HEK293 (cell line): ENCODE measurements around the gene GPR152.

Experiments
- GLIS2 ChIP-seq: fragments of 450-650 bp; formaldehyde crosslinking; IDR thresholded peaks from 2 replicates; pipeline ENCODE4 v1.5.1; 2016; ENCODE audit warnings: missing biosample characterization, missing genetic modification characterization
- KLF9 ChIP-seq: fragments of 450-650 bp; formaldehyde crosslinking; IDR thresholded peaks from 2 replicates; pipeline ENCODE4 v1.5.1; 2016; ENCODE audit warnings: missing biosample characterization, missing genetic modification characterization, low read depth
- PATZ1 ChIP-seq: fragments of 450-650 bp; formaldehyde crosslinking; IDR thresholded peaks from 2 replicates; pipeline ENCODE4 v1.5.1; 2016; ENCODE audit warnings: missing biosample characterization, missing genetic modification characterization
- PBX3 ChIP-seq: sonication (generic); formaldehyde crosslinking; IDR thresholded peaks from 2 replicates; pipeline ENCODE4 v1.8.1; 2022; ENCODE audit warnings: mild to moderate bottlenecking, moderate library complexity, missing genetic modification reagents
- SCRT2 ChIP-seq: fragments of 450-650 bp; formaldehyde crosslinking; IDR thresholded peaks from 2 replicates; pipeline ENCODE4 v1.5.1; 2016; ENCODE audit warnings: missing biosample characterization, missing genetic modification characterization
- TRIM28 ChIP-seq: IDR thresholded peaks from 2 replicates; pipeline ENCODE4 v1.6.1; 2011; ENCODE audit warnings: low read length, control low read depth, borderline replicate concordance
- ZBTB20 ChIP-seq: fragments of 450-650 bp; formaldehyde crosslinking; IDR thresholded peaks from 2 replicates; pipeline ENCODE4 v1.5.1; 2016; ENCODE audit warnings: missing biosample characterization, missing genetic modification characterization
- ZBTB26 ChIP-seq: fragments of 450-650 bp; formaldehyde crosslinking; optimal IDR thresholded peaks from 2 replicates; pipeline ENCODE3; 2016; ENCODE audit warnings: missing biosample characterization, mild to moderate bottlenecking, missing genetic modification characterization
- ZNF16 ChIP-seq: fragments of 450-650 bp; formaldehyde crosslinking; IDR thresholded peaks from 2 replicates; pipeline ENCODE4 v1.5.1; 2016; ENCODE audit warnings: low read depth, missing biosample characterization, missing genetic modification characterization
- ZNF19 ChIP-seq: fragments of 450-650 bp; formaldehyde crosslinking; IDR thresholded peaks from 2 replicates; pipeline ENCODE4; 2016; ENCODE audit warnings: missing biosample characterization, missing genetic modification characterization, low read depth
- ZNF214 ChIP-seq: fragments of 450-650 bp; formaldehyde crosslinking; IDR thresholded peaks from 2 replicates; pipeline ENCODE4 v1.5.1; 2017; ENCODE audit warnings: missing biosample characterization, mild to moderate bottlenecking, missing genetic modification characterization, borderline replicate concordance
- ZNF394 ChIP-seq: fragments of 450-650 bp; formaldehyde crosslinking; IDR thresholded peaks from 2 replicates; pipeline ENCODE4 v1.5.1; 2016; ENCODE audit warnings: missing biosample characterization, missing genetic modification characterization, mild to moderate bottlenecking, moderate library complexity, borderline replicate concordance
- ZNF529 ChIP-seq: fragments of 450-650 bp; formaldehyde crosslinking; IDR thresholded peaks from 2 replicates; pipeline ENCODE4 v1.5.1; 2017; ENCODE audit warnings: missing genetic modification characterization, missing biosample characterization; ENCODE audit not compliant: insufficient replicate concordance
- ZNF560 ChIP-seq: fragments of 450-650 bp; formaldehyde crosslinking; IDR thresholded peaks from 2 replicates; pipeline ENCODE4 v1.5.1; 2017; ENCODE audit warnings: missing biosample characterization, missing genetic modification characterization, borderline replicate concordance
- ZNF621 ChIP-seq: fragments of 450-650 bp; formaldehyde crosslinking; IDR thresholded peaks from 2 replicates; pipeline ENCODE4 v1.5.1; 2017; ENCODE audit warnings: missing biosample characterization, missing genetic modification characterization
- ZNF639 ChIP-seq: fragments of 450-650 bp; formaldehyde crosslinking; IDR thresholded peaks from 2 replicates; pipeline ENCODE4 v1.5.1; 2016; ENCODE audit warnings: missing biosample characterization, missing genetic modification characterization
- ZNF660 ChIP-seq: fragments of 450-650 bp; IDR thresholded peaks from 2 replicates; pipeline ENCODE4 v1.5.1; 2018; ENCODE audit warnings: missing biosample characterization, mild to moderate bottlenecking, missing genetic modification characterization
- ZNF76 ChIP-seq: fragments of 450-650 bp; formaldehyde crosslinking; IDR thresholded peaks from 2 replicates; pipeline ENCODE4; 2016; ENCODE audit warnings: low read depth, missing biosample characterization, missing genetic modification characterization, borderline replicate concordance
- TF ChIP-seq, protein P1 (sequence below): fragments of 450-650 bp; formaldehyde crosslinking; IDR thresholded peaks from 2 replicates; pipeline ENCODE4 v1.5.1; 2016; ENCODE audit warnings: missing biosample characterization, missing genetic modification characterization, borderline replicate concordance
- TF ChIP-seq, protein P2 (sequence below): fragments of 450-650 bp; formaldehyde crosslinking; IDR thresholded peaks from 2 replicates; pipeline ENCODE4 v1.5.1; 2016; ENCODE audit warnings: missing biosample characterization, missing genetic modification characterization
- TF ChIP-seq, protein P3 (sequence below): fragments of 450-650 bp; formaldehyde crosslinking; IDR thresholded peaks from 2 replicates; pipeline ENCODE4 v1.5.1; 2016; ENCODE audit warnings: missing biosample characterization, missing genetic modification characterization
- TF ChIP-seq, protein P4 (sequence below): fragments of 450-650 bp; IDR thresholded peaks from 2 replicates; pipeline ENCODE4 v1.5.1; 2018; ENCODE audit warnings: missing biosample characterization, missing genetic modification characterization

GPR152 gene

DNA sequence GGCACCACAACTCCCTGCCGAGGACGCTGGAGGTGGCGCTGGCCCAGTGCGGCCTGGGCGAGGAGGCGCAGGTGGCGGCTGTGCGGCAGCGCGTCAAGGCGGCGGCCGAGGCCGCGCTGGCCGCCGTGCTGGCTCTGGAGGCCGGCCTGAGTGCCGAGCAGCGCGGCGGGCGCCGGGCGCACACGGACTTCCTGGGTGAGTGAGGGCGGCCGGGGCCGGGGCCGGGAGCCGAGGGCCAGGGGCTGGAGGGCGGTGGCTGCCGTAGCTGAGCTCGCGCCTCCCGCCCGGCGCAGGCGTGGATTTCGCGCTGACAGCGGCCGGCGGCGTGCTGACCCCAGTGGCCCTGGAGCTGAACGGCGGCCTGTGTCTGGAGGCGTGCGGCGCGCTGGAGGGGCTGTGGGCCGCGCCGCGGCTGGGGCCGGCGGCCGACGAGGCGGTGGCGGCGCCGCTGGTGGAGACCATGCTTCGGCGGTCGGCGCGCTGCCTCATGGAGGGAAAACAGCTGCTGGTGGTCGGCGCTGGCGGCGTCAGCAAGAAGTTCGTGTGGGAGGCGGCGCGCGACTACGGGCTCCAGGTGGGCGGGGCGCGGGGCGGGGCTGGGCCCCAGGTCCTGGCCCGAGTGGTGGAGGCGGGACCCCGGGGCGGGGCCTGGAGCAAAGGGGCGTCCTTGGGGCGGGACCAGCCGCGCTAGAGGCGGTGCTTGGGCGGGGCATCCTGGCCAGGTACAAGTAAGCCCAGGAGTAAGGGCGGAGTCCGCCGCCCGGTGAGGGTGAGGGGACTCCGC lies 31.7 kb downstream of the GPR152 start (continued):
- TF ChIP-seq ZNF621 (tag by site-specific recombination) (no peak), ZNF560 (no peak), GLIS2 (tag by site-specific recombination) (peak; percentile 41; the same call in 1 of the 2 replicates), ZBTB20 (tag by site-specific recombination) (no peak), ZBTB26 (tag by site-specific recombination) (peak; percentile 36), ZNF639 (tag by site-specific recombination) (no peak), ZNF19 (no peak), PATZ1 (0 out of 2 replicates have a peak, but pooled peaks have one; percentile 22), SCRT2 (tag by site-specific recombination) (no peak), ZNF214 (tag by site-specific recombination) (no peak), ZNF16 (tag by site-specific recombination) (no peak), ZNF394 (tag by site-specific recombination) (no peak), ZNF76 (tag by site-specific recombination) (no peak), ZNF660 (no peak), PBX3 (CRISPR knock-in tag) (0 out of 2 replicates have a peak, but pooled peaks have one; percentile 28), ZNF529 (tag by site-specific recombination) (no peak), KLF9 (peak; percentile 80), TRIM28 (no peak)
- TF ChIP-seq, protein P1, sequence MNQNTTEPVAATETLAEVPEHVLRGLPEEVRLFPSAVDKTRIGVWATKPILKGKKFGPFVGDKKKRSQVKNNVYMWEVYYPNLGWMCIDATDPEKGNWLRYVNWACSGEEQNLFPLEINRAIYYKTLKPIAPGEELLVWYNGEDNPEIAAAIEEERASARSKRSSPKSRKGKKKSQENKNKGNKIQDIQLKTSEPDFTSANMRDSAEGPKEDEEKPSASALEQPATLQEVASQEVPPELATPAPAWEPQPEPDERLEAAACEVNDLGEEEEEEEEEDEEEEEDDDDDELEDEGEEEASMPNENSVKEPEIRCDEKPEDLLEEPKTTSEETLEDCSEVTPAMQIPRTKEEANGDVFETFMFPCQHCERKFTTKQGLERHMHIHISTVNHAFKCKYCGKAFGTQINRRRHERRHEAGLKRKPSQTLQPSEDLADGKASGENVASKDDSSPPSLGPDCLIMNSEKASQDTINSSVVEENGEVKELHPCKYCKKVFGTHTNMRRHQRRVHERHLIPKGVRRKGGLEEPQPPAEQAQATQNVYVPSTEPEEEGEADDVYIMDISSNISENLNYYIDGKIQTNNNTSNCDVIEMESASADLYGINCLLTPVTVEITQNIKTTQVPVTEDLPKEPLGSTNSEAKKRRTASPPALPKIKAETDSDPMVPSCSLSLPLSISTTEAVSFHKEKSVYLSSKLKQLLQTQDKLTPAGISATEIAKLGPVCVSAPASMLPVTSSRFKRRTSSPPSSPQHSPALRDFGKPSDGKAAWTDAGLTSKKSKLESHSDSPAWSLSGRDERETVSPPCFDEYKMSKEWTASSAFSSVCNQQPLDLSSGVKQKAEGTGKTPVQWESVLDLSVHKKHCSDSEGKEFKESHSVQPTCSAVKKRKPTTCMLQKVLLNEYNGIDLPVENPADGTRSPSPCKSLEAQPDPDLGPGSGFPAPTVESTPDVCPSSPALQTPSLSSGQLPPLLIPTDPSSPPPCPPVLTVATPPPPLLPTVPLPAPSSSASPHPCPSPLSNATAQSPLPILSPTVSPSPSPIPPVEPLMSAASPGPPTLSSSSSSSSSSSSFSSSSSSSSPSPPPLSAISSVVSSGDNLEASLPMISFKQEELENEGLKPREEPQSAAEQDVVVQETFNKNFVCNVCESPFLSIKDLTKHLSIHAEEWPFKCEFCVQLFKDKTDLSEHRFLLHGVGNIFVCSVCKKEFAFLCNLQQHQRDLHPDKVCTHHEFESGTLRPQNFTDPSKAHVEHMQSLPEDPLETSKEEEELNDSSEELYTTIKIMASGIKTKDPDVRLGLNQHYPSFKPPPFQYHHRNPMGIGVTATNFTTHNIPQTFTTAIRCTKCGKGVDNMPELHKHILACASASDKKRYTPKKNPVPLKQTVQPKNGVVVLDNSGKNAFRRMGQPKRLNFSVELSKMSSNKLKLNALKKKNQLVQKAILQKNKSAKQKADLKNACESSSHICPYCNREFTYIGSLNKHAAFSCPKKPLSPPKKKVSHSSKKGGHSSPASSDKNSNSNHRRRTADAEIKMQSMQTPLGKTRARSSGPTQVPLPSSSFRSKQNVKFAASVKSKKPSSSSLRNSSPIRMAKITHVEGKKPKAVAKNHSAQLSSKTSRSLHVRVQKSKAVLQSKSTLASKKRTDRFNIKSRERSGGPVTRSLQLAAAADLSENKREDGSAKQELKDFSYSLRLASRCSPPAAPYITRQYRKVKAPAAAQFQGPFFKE = no peak
- TF ChIP-seq, protein P2, sequence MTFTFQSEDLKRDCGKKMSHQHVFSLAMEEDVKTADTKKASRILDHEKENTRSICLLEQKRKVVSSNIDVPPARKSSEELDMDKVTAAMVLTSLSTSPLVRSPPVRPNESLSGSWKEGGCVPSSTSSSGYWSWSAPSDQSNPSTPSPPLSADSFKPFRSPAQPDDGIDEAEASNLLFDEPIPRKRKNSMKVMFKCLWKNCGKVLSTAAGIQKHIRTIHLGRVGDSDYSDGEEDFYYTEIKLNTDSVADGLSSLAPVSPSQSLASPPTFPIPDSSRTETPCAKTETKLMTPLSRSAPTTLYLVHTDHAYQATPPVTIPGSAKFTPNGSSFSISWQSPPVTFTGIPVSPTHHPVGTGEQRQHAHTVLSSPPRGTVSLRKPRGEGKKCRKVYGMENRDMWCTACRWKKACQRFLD (tag by site-specific recombination) = no peak
- TF ChIP-seq, protein P3, sequence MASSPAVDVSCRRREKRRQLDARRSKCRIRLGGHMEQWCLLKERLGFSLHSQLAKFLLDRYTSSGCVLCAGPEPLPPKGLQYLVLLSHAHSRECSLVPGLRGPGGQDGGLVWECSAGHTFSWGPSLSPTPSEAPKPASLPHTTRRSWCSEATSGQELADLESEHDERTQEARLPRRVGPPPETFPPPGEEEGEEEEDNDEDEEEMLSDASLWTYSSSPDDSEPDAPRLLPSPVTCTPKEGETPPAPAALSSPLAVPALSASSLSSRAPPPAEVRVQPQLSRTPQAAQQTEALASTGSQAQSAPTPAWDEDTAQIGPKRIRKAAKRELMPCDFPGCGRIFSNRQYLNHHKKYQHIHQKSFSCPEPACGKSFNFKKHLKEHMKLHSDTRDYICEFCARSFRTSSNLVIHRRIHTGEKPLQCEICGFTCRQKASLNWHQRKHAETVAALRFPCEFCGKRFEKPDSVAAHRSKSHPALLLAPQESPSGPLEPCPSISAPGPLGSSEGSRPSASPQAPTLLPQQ (tag by site-specific recombination) = no peak
- TF ChIP-seq, protein P4, sequence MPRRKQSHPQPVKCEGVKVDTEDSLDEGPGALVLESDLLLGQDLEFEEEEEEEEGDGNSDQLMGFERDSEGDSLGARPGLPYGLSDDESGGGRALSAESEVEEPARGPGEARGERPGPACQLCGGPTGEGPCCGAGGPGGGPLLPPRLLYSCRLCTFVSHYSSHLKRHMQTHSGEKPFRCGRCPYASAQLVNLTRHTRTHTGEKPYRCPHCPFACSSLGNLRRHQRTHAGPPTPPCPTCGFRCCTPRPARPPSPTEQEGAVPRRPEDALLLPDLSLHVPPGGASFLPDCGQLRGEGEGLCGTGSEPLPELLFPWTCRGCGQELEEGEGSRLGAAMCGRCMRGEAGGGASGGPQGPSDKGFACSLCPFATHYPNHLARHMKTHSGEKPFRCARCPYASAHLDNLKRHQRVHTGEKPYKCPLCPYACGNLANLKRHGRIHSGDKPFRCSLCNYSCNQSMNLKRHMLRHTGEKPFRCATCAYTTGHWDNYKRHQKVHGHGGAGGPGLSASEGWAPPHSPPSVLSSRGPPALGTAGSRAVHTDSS (tag by site-specific recombination) = no peak
